ENCODE results near the gene WDR76. TPM values are rescaled to one million over a fixed set of nuclear protein-coding genes. Genes with fewer than 3 reads are reported as not detected.

WDR76 gene
- total and polyA plus RNA-seq, 2 experiments from 2014 or later, result 1.8 to 7.6 TPM

- no peak overlapping the region for H3K4me2 ChIP-seq
- TF ChIP-seq EZH2 (IDR thresholded peaks at IDR 0.05; ENCODE audit: borderline replicate concordance) (no peak), CTCF (IDR thresholded peaks at IDR 0.05; ENCODE audit: poor library complexity) (no peak), EZH2phosphoT487 (IDR thresholded peaks at IDR 0.05; ENCODE audit: low read depth, severe bottlenecking, unreplicated experiment) (no peak)
- H2AFZ ChIP-seq, result no peak overlapping the region
- H3K27me3 ChIP-seq, result no peaks in the 10 kb centered on the region
- no peaks in the 10 kb centered on the region for H3K36me3 ChIP-seq (replicated peaks; ENCODE audit: insufficient read depth, low read depth)
- no peaks in the 10 kb centered on the region for H3K79me2 ChIP-seq
- no peak for DNase-seq (ENCODE audit: low spot score)
- no peaks in the 10 kb centered on the region for H4K20me1 ChIP-seq (ENCODE audit: insufficient read depth, poor library complexity, severe bottlenecking)
- 87% methylated on average over 7 of the region's 7 CpGs for WGBS (ENCODE audit: low lambda C conversion rate, missing lambda C conversion rate)
- H3K9me2 ChIP-seq (replicated peaks; ENCODE audit: insufficient read depth), result no peaks in the 10 kb centered on the region
- H3K4me3 ChIP-seq, result no peak overlapping the region
- no peaks in the 10 kb centered on the region for H3K9me3 ChIP-seq (ENCODE audit: low read depth)
- H3K4me1 ChIP-seq (ENCODE audit: insufficient read depth), result no peaks in the 10 kb centered on the region
- H3K27ac ChIP-seq, result no peak overlapping the region
These were observed 79.0 kb downstream of the WDR76 start for GRCh38 chr15:43905755-43906154.

- no peak for TF ChIP-seq CTCF (IDR thresholded peaks at IDR 0.05; ENCODE audit: poor library complexity)
- TF ChIP-seq EZH2phosphoT487 (IDR thresholded peaks at IDR 0.05; ENCODE audit: low read depth, severe bottlenecking, unreplicated experiment), result no peak
- no peak for TF ChIP-seq EZH2 (IDR thresholded peaks at IDR 0.05; ENCODE audit: borderline replicate concordance)
- WGBS (ENCODE audit: low lambda C conversion rate, missing lambda C conversion rate), result 88% methylated on average over 4 of the region's 4 CpGs
These were observed 81.8 kb downstream of the WDR76 start for GRCh38 chr15:43908516-43909050.

DNA sequence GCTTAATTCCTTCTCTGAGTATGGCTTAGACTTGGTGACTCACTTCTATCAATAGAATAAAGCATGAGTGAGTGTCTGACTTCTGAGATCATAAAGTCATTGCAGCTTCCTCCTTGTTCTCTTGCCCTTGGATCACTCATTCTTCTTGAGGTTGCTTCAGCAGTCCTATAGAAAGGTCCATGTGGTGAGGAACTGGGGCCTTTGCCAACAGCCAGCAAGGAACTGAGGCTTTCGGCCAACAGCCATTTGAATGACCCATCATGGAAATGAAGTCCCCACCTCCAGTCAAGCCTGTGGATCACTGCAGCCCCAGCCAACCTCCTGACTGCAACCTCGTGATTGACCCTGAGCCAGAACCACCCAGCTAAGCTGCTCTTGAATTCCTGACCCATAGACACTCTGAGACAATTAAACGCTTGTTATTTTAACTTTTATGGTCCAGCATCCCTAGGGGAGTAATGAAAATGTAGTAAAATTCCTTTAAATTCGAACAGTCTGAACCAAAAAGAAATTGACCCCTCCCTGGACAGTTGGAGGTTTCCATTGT, 84.5 kb downstream of the WDR76 start:
- H4K20me1 ChIP-seq (ENCODE audit: insufficient read depth, poor library complexity, severe bottlenecking), result no peaks in the 10 kb centered on the region
- H3K79me2 ChIP-seq, result no peaks in the 10 kb centered on the region
- H3K4me1 ChIP-seq (ENCODE audit: insufficient read depth), result peaks cover 12% of the 10 kb centered on the region
- H3K4me2 ChIP-seq, result no peak overlapping the region
- no peaks in the 10 kb centered on the region for H3K9me3 ChIP-seq (ENCODE audit: low read depth)
- no peaks in the 10 kb centered on the region for H3K36me3 ChIP-seq (replicated peaks; ENCODE audit: insufficient read depth, low read depth)
- no peak overlapping the region for H2AFZ ChIP-seq
- DNase-seq (ENCODE audit: low spot score), result no peak
- WGBS (ENCODE audit: low lambda C conversion rate, missing lambda C conversion rate), result 82% methylated on average over 4 of the region's 4 CpGs
- H3K27me3 ChIP-seq, result no peaks in the 10 kb centered on the region
- H3K27ac ChIP-seq, result no peak overlapping the region
- no peak overlapping the region for H3K4me3 ChIP-seq
- no peaks in the 10 kb centered on the region for H3K9me2 ChIP-seq (replicated peaks; ENCODE audit: insufficient read depth)
- TF ChIP-seq EZH2phosphoT487 (IDR thresholded peaks at IDR 0.05; ENCODE audit: low read depth, severe bottlenecking, unreplicated experiment) (no peak), EZH2 (IDR thresholded peaks at IDR 0.05; ENCODE audit: borderline replicate concordance) (no peak), CTCF (IDR thresholded peaks at IDR 0.05; ENCODE audit: poor library complexity) (no peak)

More at GRCh38 chr15:43908516-43909050, 81.8 kb downstream of the WDR76 start:
- Histone ChIP-seq H4K20me1 (ENCODE audit: insufficient read depth, poor library complexity, severe bottlenecking) (no peaks in the 10 kb centered on the region), H3K36me3 (replicated peaks; ENCODE audit: insufficient read depth, low read depth) (no peaks in the 10 kb centered on the region), H3K9me3 (ENCODE audit: low read depth) (no peaks in the 10 kb centered on the region), H3K27me3 (no peaks in the 10 kb centered on the region), H3K79me2 (no peaks in the 10 kb centered on the region), H3K4me2 (no peak overlapping the region), H3K4me3 (no peak overlapping the region), H3K4me1 (ENCODE audit: insufficient read depth) (peaks cover 4% of the 10 kb centered on the region), H2AFZ (no peak overlapping the region), H3K27ac (no peak overlapping the region), H3K9me2 (replicated peaks; ENCODE audit: insufficient read depth) (no peaks in the 10 kb centered on the region)
- no peak for DNase-seq (ENCODE audit: low spot score)

All from hepatocyte (in vitro differentiated cells).